Measurements from ENCODE around the gene BRI3.

GRCh38 chr7:98251601-98252424 lies 29.7 kb upstream of the BRI3 start, which contains the start of gene TECPR1:
- TF ChIP-seq, protein P1, sequence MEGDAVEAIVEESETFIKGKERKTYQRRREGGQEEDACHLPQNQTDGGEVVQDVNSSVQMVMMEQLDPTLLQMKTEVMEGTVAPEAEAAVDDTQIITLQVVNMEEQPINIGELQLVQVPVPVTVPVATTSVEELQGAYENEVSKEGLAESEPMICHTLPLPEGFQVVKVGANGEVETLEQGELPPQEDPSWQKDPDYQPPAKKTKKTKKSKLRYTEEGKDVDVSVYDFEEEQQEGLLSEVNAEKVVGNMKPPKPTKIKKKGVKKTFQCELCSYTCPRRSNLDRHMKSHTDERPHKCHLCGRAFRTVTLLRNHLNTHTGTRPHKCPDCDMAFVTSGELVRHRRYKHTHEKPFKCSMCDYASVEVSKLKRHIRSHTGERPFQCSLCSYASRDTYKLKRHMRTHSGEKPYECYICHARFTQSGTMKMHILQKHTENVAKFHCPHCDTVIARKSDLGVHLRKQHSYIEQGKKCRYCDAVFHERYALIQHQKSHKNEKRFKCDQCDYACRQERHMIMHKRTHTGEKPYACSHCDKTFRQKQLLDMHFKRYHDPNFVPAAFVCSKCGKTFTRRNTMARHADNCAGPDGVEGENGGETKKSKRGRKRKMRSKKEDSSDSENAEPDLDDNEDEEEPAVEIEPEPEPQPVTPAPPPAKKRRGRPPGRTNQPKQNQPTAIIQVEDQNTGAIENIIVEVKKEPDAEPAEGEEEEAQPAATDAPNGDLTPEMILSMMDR (optimal IDR thresholded peaks at IDR 0.05 in 1 of 3, IDR thresholded peaks at IDR 0.05 in 1 of 3, conservative IDR thresholded peaks at IDR 0.05 in 1 of 3; ENCODE audit: extremely low read depth in 1 of 3, insufficient read depth in 2 of 3, low read length in 3 of 3) = no peak
- TF ChIP-seq EZH2 (IDR thresholded peaks at IDR 0.05; ENCODE audit: low read length) = no peak
